Osteoblast (primary cell): ENCODE data around the gene PTDSS2. TPM values are rescaled to one million over a fixed set of nuclear protein-coding genes. Genes with fewer than 3 reads are reported as not detected.
A peak's percentile ranks its signal among the peaks of the same experiment; 100 is the strongest.

Experiments
- DNase-seq: peaks from one replicate; pipeline ENCODE4 v3.0.0; 2011; ENCODE audit warnings: low spot score, mixed read lengths; ENCODE audit not compliant: insufficient read length; ENCODE audit errors: missing footprints
- H2AFZ ChIP-seq: 2 replicates; pipeline ENCODE4 v1.6.0; 2011; ENCODE audit warnings: mild to moderate bottlenecking, low read length
- H3K27ac ChIP-seq: 2 replicates; pipeline ENCODE4 v1.5.1; 2011; ENCODE audit warnings: mild to moderate bottlenecking, low read depth, low read length, moderate library complexity
- H3K27me3 ChIP-seq: 2 replicates; pipeline ENCODE4 v1.6.0; 2012; ENCODE audit warnings: mild to moderate bottlenecking, control low read depth, inconsistent platforms, low read length, moderate library complexity; ENCODE audit not compliant: insufficient read depth
- H3K36me3 ChIP-seq: 2 replicates; pipeline ENCODE4 v1.5.1; 2011; ENCODE audit warnings: mild to moderate bottlenecking, low read length, control low read depth, moderate library complexity; ENCODE audit not compliant: insufficient read depth
- H3K4me1 ChIP-seq: 2 replicates; pipeline ENCODE4 v1.5.1; 2011; ENCODE audit warnings: mild to moderate bottlenecking, low read length, control low read depth, moderate library complexity; ENCODE audit not compliant: insufficient read depth
- H3K4me2 ChIP-seq: 2 replicates; pipeline ENCODE4 v1.6.0; 2011; ENCODE audit warnings: mild to moderate bottlenecking, low read length; ENCODE audit not compliant: insufficient read depth
- H3K4me3 ChIP-seq: fragments of 200-600 bp; sonication (generic); 3 replicates; pipeline ENCODE4 v1.5.1; 2012; ENCODE audit warnings: mild to moderate bottlenecking, low read length, inconsistent platforms; ENCODE audit not compliant: insufficient read depth
- H3K79me2 ChIP-seq: 2 replicates; pipeline ENCODE4 v1.6.0; 2012; ENCODE audit warnings: mild to moderate bottlenecking, low read length, control low read depth, inconsistent platforms; ENCODE audit not compliant: insufficient read depth
- H3K9me3 ChIP-seq: 2 replicates; pipeline ENCODE4 v1.5.1; 2011; ENCODE audit warnings: low read depth, low read length, control low read depth
- H4K20me1 ChIP-seq: 2 replicates; pipeline ENCODE4 v1.6.0; 2012; ENCODE audit warnings: mild to moderate bottlenecking, low read length, control low read depth; ENCODE audit not compliant: insufficient read depth
- total RNA-seq: library from RNA; depleted of rRNA; stranded (reverse); fragments of >200 nt; gene quantifications from 2 replicates; pipeline ENCODE4 v1.2.3, GENCODE V29; 2012
- TF ChIP-seq, protein P1 (sequence below): IDR thresholded peaks from 2 replicates; pipeline ENCODE4 v1.5.1; 2011; ENCODE audit warnings: mild to moderate bottlenecking, low read depth, low read length, moderate library complexity; ENCODE audit errors: extremely low read depth

The PTDSS2 gene
- total RNA-seq, 1 donor = 36.2 TPM

DNA sequence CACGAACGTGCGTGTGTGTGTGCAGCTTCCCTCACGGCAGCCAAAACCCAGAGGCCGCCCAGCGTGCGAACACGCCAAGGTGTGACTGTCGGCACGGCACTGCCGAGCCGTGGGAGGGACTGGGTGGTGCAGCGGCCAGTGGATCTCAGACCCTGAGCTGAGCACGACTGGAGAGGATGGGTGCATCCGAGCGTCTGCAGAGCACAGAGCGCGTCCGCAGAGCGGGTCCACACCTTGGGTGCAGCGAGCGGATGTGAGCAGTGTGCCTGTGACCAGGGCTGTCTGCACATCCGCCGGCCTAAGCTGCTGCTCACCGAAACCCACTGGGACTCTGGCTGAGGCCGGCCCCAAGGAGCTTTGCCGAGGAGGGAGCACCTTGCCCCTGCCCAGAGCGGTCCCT is 22.7 kb downstream of the PTDSS2 start:
- Histone ChIP-seq H3K4me2 (no peak overlapping the region), H2AFZ (no peak overlapping the region), H3K4me3 (no peak overlapping the region), H3K27ac (no peak overlapping the region), H3K27me3 (no peaks in the 10 kb centered on the region), H3K36me3 (no peaks in the 10 kb centered on the region), H4K20me1 (no peaks in the 10 kb centered on the region), H3K9me3 (no peaks in the 10 kb centered on the region), H3K4me1 (peaks cover 10% of the 10 kb centered on the region), H3K79me2 (peaks cover 41% of the 10 kb centered on the region)
- peak; percentile 60 for DNase-seq
- TF ChIP-seq, protein P1, sequence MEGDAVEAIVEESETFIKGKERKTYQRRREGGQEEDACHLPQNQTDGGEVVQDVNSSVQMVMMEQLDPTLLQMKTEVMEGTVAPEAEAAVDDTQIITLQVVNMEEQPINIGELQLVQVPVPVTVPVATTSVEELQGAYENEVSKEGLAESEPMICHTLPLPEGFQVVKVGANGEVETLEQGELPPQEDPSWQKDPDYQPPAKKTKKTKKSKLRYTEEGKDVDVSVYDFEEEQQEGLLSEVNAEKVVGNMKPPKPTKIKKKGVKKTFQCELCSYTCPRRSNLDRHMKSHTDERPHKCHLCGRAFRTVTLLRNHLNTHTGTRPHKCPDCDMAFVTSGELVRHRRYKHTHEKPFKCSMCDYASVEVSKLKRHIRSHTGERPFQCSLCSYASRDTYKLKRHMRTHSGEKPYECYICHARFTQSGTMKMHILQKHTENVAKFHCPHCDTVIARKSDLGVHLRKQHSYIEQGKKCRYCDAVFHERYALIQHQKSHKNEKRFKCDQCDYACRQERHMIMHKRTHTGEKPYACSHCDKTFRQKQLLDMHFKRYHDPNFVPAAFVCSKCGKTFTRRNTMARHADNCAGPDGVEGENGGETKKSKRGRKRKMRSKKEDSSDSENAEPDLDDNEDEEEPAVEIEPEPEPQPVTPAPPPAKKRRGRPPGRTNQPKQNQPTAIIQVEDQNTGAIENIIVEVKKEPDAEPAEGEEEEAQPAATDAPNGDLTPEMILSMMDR = no peak

DNA sequence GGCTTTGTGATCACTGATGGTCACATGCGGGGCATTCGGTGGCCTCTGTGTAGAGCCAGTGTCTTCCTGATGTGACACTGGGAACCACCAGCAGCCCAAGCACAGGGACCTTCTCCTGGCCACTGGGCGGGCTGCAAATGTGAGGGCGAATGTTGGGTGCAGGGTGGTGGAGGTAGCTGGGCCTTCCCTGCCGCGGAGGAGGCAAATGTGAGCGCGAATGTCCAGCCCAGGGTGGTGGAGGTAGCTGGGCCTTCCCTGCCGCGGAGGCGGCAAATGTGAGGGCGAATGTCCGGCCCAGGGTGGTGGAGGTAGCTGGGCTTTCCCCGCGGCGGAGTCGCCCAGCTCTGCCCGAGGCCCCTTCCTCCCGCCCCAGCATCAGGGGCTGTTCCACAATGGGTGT is 23.3 kb downstream of the PTDSS2 start:
- peak; percentile 62 for DNase-seq
- Histone ChIP-seq H3K4me1 (peaks cover 10% of the 10 kb centered on the region), H3K27ac (no peak overlapping the region), H4K20me1 (no peaks in the 10 kb centered on the region), H3K79me2 (peaks cover 41% of the 10 kb centered on the region), H3K4me3 (no peak overlapping the region), H3K4me2 (no peak overlapping the region), H3K36me3 (no peaks in the 10 kb centered on the region), H3K9me3 (no peaks in the 10 kb centered on the region), H3K27me3 (no peaks in the 10 kb centered on the region), H2AFZ (no peak overlapping the region)
- TF ChIP-seq, protein P1 = no peak

DNA sequence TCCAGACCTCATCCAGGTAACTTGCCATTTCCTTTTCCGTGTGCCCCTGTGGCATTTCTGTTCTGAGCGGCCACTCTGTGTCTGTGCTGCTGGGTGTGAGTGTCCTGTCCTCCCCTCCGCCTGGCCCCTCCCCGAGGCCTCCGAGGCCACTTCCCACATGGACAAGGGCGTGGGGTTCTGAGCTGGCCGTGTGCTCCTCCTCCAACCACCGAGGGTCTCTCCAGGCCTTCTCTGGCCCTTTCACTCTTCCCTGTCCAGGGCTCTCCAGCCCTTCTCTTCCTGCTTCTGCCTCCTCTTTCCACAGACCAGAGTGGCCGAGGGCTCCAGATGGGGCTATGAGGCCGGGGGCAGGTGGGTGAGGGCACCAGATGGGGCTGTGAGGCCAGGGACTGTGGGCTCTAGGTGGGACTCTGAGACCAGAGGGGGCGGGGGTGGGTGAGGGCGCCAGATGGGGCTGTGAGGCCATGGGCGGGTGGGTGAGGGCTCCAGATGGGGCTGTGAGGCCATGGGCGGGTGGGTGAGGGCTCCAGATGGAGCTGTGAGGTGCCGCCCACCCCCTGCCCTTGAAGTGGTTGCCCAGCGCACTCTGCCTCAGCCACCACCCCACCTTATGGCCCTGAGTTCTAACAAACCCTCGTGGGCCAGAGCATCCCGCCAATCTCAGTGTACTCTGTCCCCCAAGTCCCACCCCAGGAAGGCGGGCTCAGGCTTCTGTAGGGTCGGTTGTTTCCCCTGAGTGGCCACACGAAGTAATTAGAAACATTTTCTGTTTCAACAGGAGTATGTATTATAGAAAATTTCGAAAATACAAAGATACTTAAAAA is 24.1 kb downstream of the PTDSS2 start:
- H3K27ac ChIP-seq = no peak overlapping the region
- H3K79me2 ChIP-seq = peaks cover 41% of the 10 kb centered on the region
- H3K4me2 ChIP-seq = no peak overlapping the region
- peak; percentile 62 for DNase-seq
- H3K36me3 ChIP-seq = no peaks in the 10 kb centered on the region
- no peak overlapping the region for H2AFZ ChIP-seq
- H3K4me1 ChIP-seq = peaks cover 10% of the 10 kb centered on the region
- TF ChIP-seq, protein P1 = no peak
- no peaks in the 10 kb centered on the region for H3K9me3 ChIP-seq
- no peaks in the 10 kb centered on the region for H4K20me1 ChIP-seq
- no peaks in the 10 kb centered on the region for H3K27me3 ChIP-seq
- H3K4me3 ChIP-seq = no peak overlapping the region

DNA sequence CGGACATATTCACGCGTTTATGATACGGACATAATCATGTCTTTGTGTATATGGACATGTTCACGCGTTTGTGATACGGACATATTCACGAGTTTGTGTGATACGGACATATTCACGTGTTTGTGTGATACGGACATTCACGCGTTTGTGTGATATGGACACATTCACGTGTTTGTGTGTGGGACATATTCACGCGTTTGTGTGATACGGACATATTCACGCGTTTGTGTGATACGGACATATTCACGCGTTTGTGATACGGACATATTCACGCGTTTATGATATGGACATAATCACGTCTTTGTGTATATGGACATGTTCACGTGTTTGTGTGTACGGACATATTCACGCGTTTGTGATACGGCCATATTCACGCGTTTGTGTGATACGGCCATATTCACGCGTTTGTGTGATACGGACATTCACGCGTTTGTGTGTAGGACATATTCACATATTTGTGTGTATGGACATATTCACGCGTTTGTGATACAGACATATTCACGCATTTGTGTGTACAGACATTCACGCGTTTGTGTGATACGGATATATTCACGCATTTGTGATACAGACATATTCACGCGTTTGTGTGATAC is 24.9 kb downstream of the PTDSS2 start:
- DNase-seq = peak; percentile 19
- Histone ChIP-seq H3K4me2 (no peak overlapping the region), H2AFZ (no peak overlapping the region), H3K4me1 (peaks cover 3% of the 10 kb centered on the region), H3K27me3 (no peaks in the 10 kb centered on the region), H3K79me2 (peaks cover 40% of the 10 kb centered on the region), H3K27ac (no peak overlapping the region), H4K20me1 (no peaks in the 10 kb centered on the region), H3K4me3 (no peak overlapping the region), H3K36me3 (no peaks in the 10 kb centered on the region), H3K9me3 (no peaks in the 10 kb centered on the region)
- TF ChIP-seq, protein P1 = no peak
